Common myeloid progenitor, CD34-positive (primary cell): Measurements from ENCODE around the gene NEK9.
A peak's percentile ranks its signal among the peaks of the same experiment; 100 is the strongest.

ENCODE experiments used
- CTCF ChIA-PET: fragments of 350-600 bp; sonication (Branson Sonifier 250); formaldehyde crosslinking; loops from one replicate; lab custom pipeline; 2021; ENCODE audit warnings: antibody characterized with exemption; lab: Charles Lee
- POLR2A ChIA-PET: fragments of 350-600 bp; sonication (Branson Sonifier 250); formaldehyde crosslinking; loops from one replicate; lab custom pipeline; 2021; ENCODE audit warnings: antibody characterized with exemption; lab: Charles Lee
- DNase-seq, 3 donors: peaks; one replicate each; pipeline versions ENCODE4 v3.0.0 to v3.0.0-alpha.2; 2013
- H3K27ac ChIP-seq, 2 experiments: 1 replicate in 1 of 2; 2 replicates in 1 of 2; pipeline ENCODE4 v1.7.0; 2013; ENCODE audit warnings: inconsistent platforms in 2 of 2, low read length in 2 of 2, mild to moderate bottlenecking in 2 of 2, low read depth in 1 of 2, moderate library complexity in 1 of 2; ENCODE audit not compliant: severe bottlenecking in 2 of 2, insufficient read depth in 1 of 2, poor library complexity in 1 of 2
- H3K27me3 ChIP-seq, 5 experiments: replicated peaks in 2 of 5; 1 replicate in 3 of 5; 2 replicates in 2 of 5; pipeline versions ENCODE4 v1.6.1 to v1.7.0; 2013; ENCODE audit warnings: low read length in 4 of 5, mild to moderate bottlenecking in 2 of 5, moderate library complexity in 2 of 5, inconsistent platforms in 1 of 5; ENCODE audit not compliant: insufficient read depth in 5 of 5, control insufficient read depth in 4 of 5
- H3K36me3 ChIP-seq, 4 experiments: 1 replicate in 2 of 4; 2 replicates in 2 of 4; pipeline versions ENCODE4 v1.6.1 to v1.7.0; 2013; ENCODE audit warnings: low read length in 3 of 4, control low read depth in 1 of 4, mild to moderate bottlenecking in 1 of 4; ENCODE audit not compliant: control insufficient read depth in 4 of 4, insufficient read depth in 4 of 4
- H3K4me1 ChIP-seq, 4 experiments: 1 replicate in 3 of 4; 2 replicates in 1 of 4; pipeline versions ENCODE4 v1.6.1 to v1.7.1; 2013; ENCODE audit warnings: low read length in 3 of 4, mild to moderate bottlenecking in 3 of 4, control low read depth in 1 of 4, inconsistent platforms in 1 of 4, moderate library complexity in 1 of 4; ENCODE audit not compliant: control insufficient read depth in 4 of 4, insufficient read depth in 4 of 4; ENCODE audit errors: control extremely low read depth in 1 of 4
- H3K4me3 ChIP-seq, 7 experiments: 1 replicate in 4 of 7; 2 replicates in 3 of 7; pipeline versions ENCODE4 v1.5.1 to v1.7.0; 2013; ENCODE audit warnings: mild to moderate bottlenecking in 7 of 7, low read length in 6 of 7, moderate library complexity in 6 of 7, inconsistent platforms in 2 of 7, low read depth in 2 of 7, control low read depth in 1 of 7; ENCODE audit not compliant: insufficient read depth in 4 of 7, control insufficient read depth in 1 of 7; ENCODE audit errors: extremely low read depth in 1 of 7
- H3K9me3 ChIP-seq, 5 experiments: 1 replicate in 4 of 5; 2 replicates in 1 of 5; pipeline versions ENCODE4 v1.6.1 to v1.7.1; 2013; ENCODE audit warnings: low read length in 4 of 5, mild to moderate bottlenecking in 2 of 5, inconsistent platforms in 1 of 5, low read depth in 1 of 5, moderate library complexity in 1 of 5; ENCODE audit not compliant: control insufficient read depth in 4 of 5, insufficient read depth in 2 of 5; ENCODE audit errors: control extremely low read depth in 1 of 5
- WGBS: methylation state at CpG from one replicate; pipeline ENCODE4 v1.1.5; 2013; ENCODE audit not compliant: insufficient coverage; 5-methylcytosine and 5-hydroxymethylcytosine counted together

The NEK9 gene

GRCh38 chr14:75147423-75148071 lies 20.7 kb upstream of the NEK9 start:
- DNase-seq = peak; percentile 86 to 91 (median 88)
- 59% methylated on average over 8 of the region's 13 CpGs for WGBS
- no peak overlapping the region for H3K27ac ChIP-seq
- POLR2A ChIA-PET = interaction anchor here (0.7 to 1.6 kb wide), 2 partner anchors 129 to 147 kb away, joined by 3 to 6 read pairs; no protein-coding TSS in a partner anchor
- H3K4me1 ChIP-seq = peaks cover 2 to 32% (median 16%) of the 10 kb centered on the region in 4 experiments
- no peaks in the 10 kb centered on the region for H3K27me3 ChIP-seq
- no peaks in the 10 kb centered on the region for H3K9me3 ChIP-seq
- H3K36me3 ChIP-seq = peaks cover 2 to 35% (median 18%) of the 10 kb centered on the region in 4 experiments
- no peak overlapping the region for H3K4me3 ChIP-seq
- CTCF ChIA-PET = interaction anchor here (0.7 to 1.3 kb wide), 8 partner anchors 9 to 155 kb away, joined by 3 to 4 read pairs (median 3); no protein-coding TSS in a partner anchor

- H3K4me3 ChIP-seq = no peak overlapping the region
- no peaks in the 10 kb centered on the region for H3K27me3 ChIP-seq
- H3K36me3 ChIP-seq = peaks cover 0 to 27% (median 8%) of the 10 kb centered on the region in 4 experiments
- peak; percentile 57 to 74 (median 70) for DNase-seq
- ChIA-PET POLR2A (interaction anchor here (2.3 kb wide), 1 partner anchor 114 kb away, joined by 7 read pairs; no protein-coding TSS in a partner anchor), CTCF (interaction anchor here (1.0 to 4.9 kb wide), 6 partner anchors 10 to 158 kb away, joined by 3 to 31 read pairs (median 6); no protein-coding TSS in a partner anchor)
- WGBS = 11% methylated on average over 3 of the region's 5 CpGs
- H3K9me3 ChIP-seq = no peaks in the 10 kb centered on the region
- no peak overlapping the region for H3K27ac ChIP-seq
- H3K4me1 ChIP-seq = peaks cover 5 to 41% (median 23%) of the 10 kb centered on the region in 4 experiments
These were observed 18.1 kb upstream of the NEK9 start for GRCh38 chr14:75144944-75145343.

GRCh38 chr14:75143761-75144527 lies 17.1 kb upstream of the NEK9 start:
- CTCF ChIA-PET = interaction anchor here (0.9 to 11.2 kb wide), 14 partner anchors 9 to 165 kb away, joined by 3 to 122 read pairs (median 4); no protein-coding TSS in a partner anchor
- H3K9me3 ChIP-seq = no peaks in the 10 kb centered on the region
- POLR2A ChIA-PET = interaction anchor here (1.1 to 2.3 kb wide), 2 partner anchors 115 to 135 kb away, joined by 3 to 7 read pairs; partner anchors contain the start of gene FOS
- no peak for DNase-seq
- H3K4me1 ChIP-seq = peaks cover 6 to 46% (median 27%) of the 10 kb centered on the region in 4 experiments
- WGBS = 100% methylated on average over 4 of the region's 9 CpGs
- H3K4me3 ChIP-seq = no peak overlapping the region
- H3K36me3 ChIP-seq = peaks cover 0 to 18% (median 3%) of the 10 kb centered on the region in 4 experiments
- no peak overlapping the region for H3K27ac ChIP-seq
- H3K27me3 ChIP-seq = no peaks in the 10 kb centered on the region

GRCh38 chr14:75142494-75142893 lies 15.6 kb upstream of the NEK9 start:
- no peaks in the 10 kb centered on the region for H3K9me3 ChIP-seq
- ChIA-PET POLR2A (interaction anchor here (0.5 to 1.7 kb wide), 2 partner anchors 140 to 159 kb away, joined by 3 to 4 read pairs; no protein-coding TSS in a partner anchor), CTCF (interaction anchor here (1.0 to 11.2 kb wide), 12 partner anchors 11 to 166 kb away, joined by 3 to 122 read pairs (median 8); no protein-coding TSS in a partner anchor)
- DNase-seq = no peak
- H3K4me3 ChIP-seq = no peak overlapping the region
- WGBS = no CpG with 5 or more reads among the region's 1 CpG
- H3K4me1 ChIP-seq = peaks cover 17 to 53% (median 34%) of the 10 kb centered on the region in 4 experiments
- H3K36me3 ChIP-seq = peaks cover 0 to 17% (median 2%) of the 10 kb centered on the region in 4 experiments
- no peaks in the 10 kb centered on the region for H3K27me3 ChIP-seq
- H3K27ac ChIP-seq = peak overlapping the region in 1 of 2 experiments; percentile 4

- DNase-seq = peak; percentile 63 to 74 (median 73)
- Histone ChIP-seq H3K4me1 (peaks cover 17 to 48% (median 33%) of the 10 kb centered on the region in 4 experiments), H3K27ac (no peak overlapping the region), H3K9me3 (no peaks in the 10 kb centered on the region), H3K4me3 (no peak overlapping the region), H3K36me3 (peaks cover 0 to 17% (median 2%) of the 10 kb centered on the region in 4 experiments), H3K27me3 (no peaks in the 10 kb centered on the region)
- CTCF ChIA-PET = interaction anchor here (0.8 to 11.2 kb wide), 9 partner anchors 10 to 167 kb away, joined by 3 to 122 read pairs (median 6); no protein-coding TSS in a partner anchor
- POLR2A ChIA-PET = interaction anchor here (0.5 to 1.7 kb wide), 3 partner anchors 33 to 159 kb away, joined by 3 to 4 read pairs (median 3); no protein-coding TSS in a partner anchor
These were observed 15.1 kb upstream of the NEK9 start for GRCh38 chr14:75141967-75142366.

GRCh38 chr14:75141062-75141461 lies 14.2 kb upstream of the NEK9 start:
- no peaks in the 10 kb centered on the region for H3K9me3 ChIP-seq
- peak in 1 of 3 donors; percentile 34 for DNase-seq
- 33% methylated on average over 1 of the region's 2 CpGs for WGBS
- peaks cover 17 to 40% (median 30%) of the 10 kb centered on the region in 4 experiments for H3K4me1 ChIP-seq
- peaks cover 0 to 11% (median under 1%) of the 10 kb centered on the region in 4 experiments for H3K36me3 ChIP-seq
- CTCF ChIA-PET = interaction anchor here (0.9 to 11.2 kb wide), 11 partner anchors 10 to 313 kb away, joined by 3 to 122 read pairs (median 5); no protein-coding TSS in a partner anchor
- H3K4me3 ChIP-seq = no peak overlapping the region
- no peaks in the 10 kb centered on the region for H3K27me3 ChIP-seq
- no peak overlapping the region for H3K27ac ChIP-seq
- POLR2A ChIA-PET = interaction anchor here (0.6 to 1.4 kb wide), 2 partner anchors 15 to 20 kb away, joined by 4 to 5 read pairs; partner anchors contain the start of gene NEK9
